Measurements from ENCODE around the gene RERE. TPM values are rescaled to one million over a fixed set of nuclear protein-coding genes. Genes with fewer than 3 reads are reported as not detected.

Gene RERE
- total RNA-seq, 1 donor from 2014 or later: 76.8 TPM

- Mint-ChIP-seq H3K27me3 (ENCODE audit: unreplicated experiment) (no peaks in the 10 kb centered on the region), H3K27ac (ENCODE audit: unreplicated experiment) (no peak overlapping the region), H3K4me1 (ENCODE audit: unreplicated experiment) (peaks cover 31% of the 10 kb centered on the region), H3K36me3 (ENCODE audit: unreplicated experiment) (no peaks in the 10 kb centered on the region), H3K9me3 (ENCODE audit: unreplicated experiment) (no peaks in the 10 kb centered on the region), H3K4me3 (ENCODE audit: unreplicated experiment) (no peak overlapping the region)
- DNase-seq (ENCODE audit: extremely low spot score, unreplicated experiment): no peak
- no peak for TF ChIP-seq CTCF (IDR thresholded peaks at IDR 0.05)
Observed at GRCh38 chr1:8677782-8678181, 139.7 kb downstream of the RERE start.

DNA sequence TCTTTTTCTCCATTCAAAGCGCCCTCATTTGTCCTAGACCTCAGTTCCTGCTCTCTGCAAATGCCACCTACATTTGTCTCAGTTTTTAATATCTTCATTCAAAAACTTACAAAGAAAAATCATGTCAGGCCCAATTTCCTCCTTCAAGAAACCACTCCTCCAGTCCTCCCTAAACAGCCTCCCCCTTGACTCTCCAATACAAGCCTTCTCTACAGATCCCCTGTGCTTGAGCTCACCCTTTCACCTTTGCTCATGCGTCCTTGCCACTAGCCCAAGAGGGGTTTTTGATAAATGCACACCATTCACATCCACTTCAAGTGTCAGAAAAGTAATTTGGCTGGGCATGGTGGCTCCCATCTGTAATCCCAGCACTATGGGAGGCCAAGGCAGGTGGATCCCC, 140.6 kb downstream of the RERE start:
- no peaks in the 10 kb centered on the region for H3K36me3 Mint-ChIP-seq (ENCODE audit: unreplicated experiment)
- no peak for TF ChIP-seq CTCF (IDR thresholded peaks at IDR 0.05)
- no peaks in the 10 kb centered on the region for H3K27me3 Mint-ChIP-seq (ENCODE audit: unreplicated experiment)
- H3K4me1 Mint-ChIP-seq (ENCODE audit: unreplicated experiment): peaks cover 33% of the 10 kb centered on the region
- no peak overlapping the region for H3K27ac Mint-ChIP-seq (ENCODE audit: unreplicated experiment)
- no peaks in the 10 kb centered on the region for H3K9me3 Mint-ChIP-seq (ENCODE audit: unreplicated experiment)
- H3K4me3 Mint-ChIP-seq (ENCODE audit: unreplicated experiment): no peak overlapping the region
- DNase-seq (ENCODE audit: extremely low spot score, unreplicated experiment): no peak

DNA sequence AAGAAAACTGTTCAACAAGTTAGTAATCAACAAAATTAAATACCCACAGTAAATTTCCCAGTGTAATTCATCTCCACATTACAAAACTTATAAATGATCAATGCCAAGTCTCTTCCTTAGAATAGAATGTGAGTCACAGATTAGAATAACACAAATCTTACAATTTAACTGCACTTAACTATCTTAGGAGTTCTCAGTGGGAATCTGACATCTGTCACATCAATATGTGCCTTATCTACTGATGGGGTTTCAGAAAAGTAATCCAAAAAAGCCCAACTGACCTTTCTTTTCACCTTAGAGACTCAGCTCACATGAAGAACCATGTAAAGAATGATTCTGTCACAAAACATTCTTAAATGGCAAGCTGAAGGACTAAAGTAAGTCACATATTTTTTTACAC, 141.4 kb downstream of the RERE start:
- H3K9me3 Mint-ChIP-seq (ENCODE audit: unreplicated experiment): no peaks in the 10 kb centered on the region

DNA sequence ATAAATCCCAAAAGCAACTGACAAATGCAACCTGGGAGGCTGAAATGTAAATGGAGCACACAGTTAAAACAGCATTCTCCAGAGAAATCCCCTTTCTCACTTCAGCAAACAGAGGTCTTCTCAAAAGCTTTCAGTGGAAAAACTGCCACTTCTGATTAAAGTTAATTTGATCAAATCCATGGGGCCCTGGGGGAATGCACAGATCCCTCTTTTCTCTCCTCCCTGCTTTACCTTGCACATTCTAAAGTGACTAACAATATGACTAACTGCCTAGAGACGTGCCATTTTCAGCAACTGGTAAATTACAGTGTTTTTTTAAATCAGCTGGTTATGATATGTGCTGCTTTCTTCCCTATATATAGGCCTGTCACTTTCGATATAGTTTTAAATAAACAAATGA, 142.5 kb downstream of the RERE start:
- peaks cover 45% of the 10 kb centered on the region for H3K4me1 Mint-ChIP-seq (ENCODE audit: unreplicated experiment)
- H3K27me3 Mint-ChIP-seq (ENCODE audit: unreplicated experiment): no peaks in the 10 kb centered on the region
- no peak for DNase-seq (ENCODE audit: extremely low spot score, unreplicated experiment)
- H3K9me3 Mint-ChIP-seq (ENCODE audit: unreplicated experiment): no peaks in the 10 kb centered on the region
- no peak for TF ChIP-seq CTCF (IDR thresholded peaks at IDR 0.05)
- no peak overlapping the region for H3K4me3 Mint-ChIP-seq (ENCODE audit: unreplicated experiment)
- peak overlapping the region; percentile 45 for H3K27ac Mint-ChIP-seq (ENCODE audit: unreplicated experiment)
- no peaks in the 10 kb centered on the region for H3K36me3 Mint-ChIP-seq (ENCODE audit: unreplicated experiment)

More for the DNA sequence above, 141.4 kb downstream of the RERE start:
- TF ChIP-seq CTCF (IDR thresholded peaks at IDR 0.05): no peak
- no peak overlapping the region for H3K27ac Mint-ChIP-seq (ENCODE audit: unreplicated experiment)
- no peaks in the 10 kb centered on the region for H3K36me3 Mint-ChIP-seq (ENCODE audit: unreplicated experiment)
- no peak overlapping the region for H3K4me3 Mint-ChIP-seq (ENCODE audit: unreplicated experiment)
- H3K27me3 Mint-ChIP-seq (ENCODE audit: unreplicated experiment): no peaks in the 10 kb centered on the region
- DNase-seq (ENCODE audit: extremely low spot score, unreplicated experiment): no peak
- peaks cover 36% of the 10 kb centered on the region for H3K4me1 Mint-ChIP-seq (ENCODE audit: unreplicated experiment)

DNA sequence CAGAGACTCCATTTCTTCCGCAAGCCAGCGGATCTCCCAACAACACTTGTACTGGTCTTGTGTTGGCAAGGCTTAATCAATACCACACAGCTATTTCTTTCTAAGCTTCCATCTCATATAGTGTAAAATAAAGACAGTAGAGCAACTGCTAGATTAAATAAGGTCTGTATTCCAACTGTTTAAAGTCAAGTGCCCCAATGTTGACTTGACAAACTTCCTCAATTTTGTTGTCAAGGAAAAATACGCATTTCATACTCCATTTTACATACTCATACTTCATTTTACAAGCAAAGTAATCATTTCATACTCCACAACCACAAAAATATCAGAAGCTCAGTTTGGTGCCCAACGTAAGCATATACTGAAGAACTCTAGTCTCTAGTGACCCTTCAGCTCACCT, 143.0 kb downstream of the RERE start:
- H3K4me1 Mint-ChIP-seq (ENCODE audit: unreplicated experiment): peaks cover 45% of the 10 kb centered on the region
- H3K9me3 Mint-ChIP-seq (ENCODE audit: unreplicated experiment): no peaks in the 10 kb centered on the region
- no peak for DNase-seq (ENCODE audit: extremely low spot score, unreplicated experiment)
- H3K27me3 Mint-ChIP-seq (ENCODE audit: unreplicated experiment): no peaks in the 10 kb centered on the region
- peak overlapping the region; percentile 45 for H3K27ac Mint-ChIP-seq (ENCODE audit: unreplicated experiment)
- no peaks in the 10 kb centered on the region for H3K36me3 Mint-ChIP-seq (ENCODE audit: unreplicated experiment)
- TF ChIP-seq CTCF (IDR thresholded peaks at IDR 0.05): no peak
- H3K4me3 Mint-ChIP-seq (ENCODE audit: unreplicated experiment): no peak overlapping the region
